ENCODE results near the gene WASHC3.
"Not testable (repeated sequence)": the region's sequence is repeated elsewhere in the genome, so short reads cannot be mapped to it uniquely, and the experiment has no call there.

- TF ChIP-seq POLR2A, CTCF, POLR2AphosphoS5, EP300 (IDR thresholded peaks at IDR 0.05): not testable (repeated sequence)
These were observed 10.3 kb upstream of the WASHC3 start for GRCh38 chr12:102072092-102072491.

Data from stomach (tissue), 4 donors.